Keratinocyte (primary cell): ENCODE measurements around the gene ATP5F1E. TPM values are rescaled to one million over a fixed set of nuclear protein-coding genes. Genes with fewer than 3 reads are reported as not detected.

Experiments used
- DNase-seq: peaks from one replicate; pipeline ENCODE4 v3.0.0-alpha.2; 2011; ENCODE audit warnings: low read depth, missing footprints, low spot score
- FAIRE-seq: peaks from 2 replicates; lab custom pipeline; 2011; peaks lifted over from hg19 to GRCh38; lab: Jason Lieb, UNC
- H2AFZ ChIP-seq: 2 replicates; pipeline ENCODE4 v1.6.0; 2012; ENCODE audit warnings: low read length, control low read depth, inconsistent platforms; ENCODE audit not compliant: control insufficient read depth
- H3K27ac ChIP-seq: 2 replicates; pipeline ENCODE4 v1.5.1; 2011; ENCODE audit warnings: low read length; ENCODE audit not compliant: control insufficient read depth, insufficient read depth
- H3K27me3 ChIP-seq: 3 replicates; pipeline ENCODE4 v1.6.0; 2011; ENCODE audit warnings: low read length; ENCODE audit not compliant: control insufficient read depth, insufficient read depth; ENCODE audit errors: extremely low read depth
- H3K36me3 ChIP-seq, 2 experiments: 2 replicates in 1 of 2; 3 replicates in 1 of 2; pipeline ENCODE4 v1.5.1; 2011; ENCODE audit warnings: low read length in 2 of 2, mild to moderate bottlenecking in 1 of 2; ENCODE audit not compliant: control insufficient read depth in 2 of 2, insufficient read depth in 2 of 2; ENCODE audit errors: extremely low read depth in 1 of 2
- H3K4me1 ChIP-seq: 3 replicates; pipeline ENCODE4 v1.5.1; 2011; ENCODE audit warnings: low read length; ENCODE audit not compliant: control insufficient read depth, insufficient read depth; ENCODE audit errors: extremely low read depth
- H3K4me2 ChIP-seq: 3 replicates; pipeline ENCODE4 v1.6.0; 2011; ENCODE audit warnings: low read depth, low read length; ENCODE audit not compliant: control insufficient read depth, insufficient read depth; ENCODE audit errors: extremely low read depth
- H3K4me3 ChIP-seq, 3 experiments: fragments of 200-600 bp in 1 of 3; sonication (generic) in 1 of 3; 2 replicates in 2 of 3; 3 replicates in 1 of 3; pipeline ENCODE4 v1.5.1; 2011 to 2016; ENCODE audit warnings: low read length in 3 of 3, mild to moderate bottlenecking in 3 of 3, control low read depth in 2 of 3, inconsistent platforms in 1 of 3, low read depth in 1 of 3, mixed read lengths in 1 of 3, mixed run types in 1 of 3, moderate library complexity in 1 of 3; ENCODE audit not compliant: control insufficient read depth in 2 of 3, insufficient read depth in 2 of 3; ENCODE audit errors: extremely low read depth in 1 of 3
- H3K79me2 ChIP-seq: 2 replicates; pipeline ENCODE4 v1.6.0; 2012; ENCODE audit warnings: low read length; ENCODE audit not compliant: control insufficient read depth, insufficient read depth
- H3K9ac ChIP-seq: 3 replicates; pipeline ENCODE4 v1.6.0; 2011; ENCODE audit warnings: low read length; ENCODE audit not compliant: control insufficient read depth, insufficient read depth; ENCODE audit errors: extremely low read depth
- H3K9me1 ChIP-seq: 3 replicates; pipeline ENCODE4 v1.6.0; 2011; ENCODE audit warnings: low read length; ENCODE audit not compliant: control insufficient read depth, insufficient read depth; ENCODE audit errors: extremely low read depth
- H3K9me3 ChIP-seq: 2 replicates; pipeline ENCODE4 v1.5.1; 2012; ENCODE audit warnings: low read depth, low read length; ENCODE audit not compliant: control insufficient read depth
- H4K20me1 ChIP-seq: 3 replicates; pipeline ENCODE4 v1.6.0; 2011; ENCODE audit warnings: low read length; ENCODE audit not compliant: control insufficient read depth, insufficient read depth; ENCODE audit errors: extremely low read depth
- CTCF ChIP-seq, 3 experiments: IDR thresholded peaks in 1 of 3; conservative IDR thresholded peaks in 1 of 3; optimal IDR thresholded peaks in 1 of 3; 2 replicates in 2 of 3; 3 replicates in 1 of 3; pipeline versions ENCODE3 to v1.5.1; 2011; ENCODE audit warnings: low read length in 3 of 3, mild to moderate bottlenecking in 3 of 3, moderate library complexity in 2 of 3, control low read depth in 1 of 3, inconsistent platforms in 1 of 3; ENCODE audit not compliant: insufficient read depth in 2 of 3; ENCODE audit errors: extremely low read depth in 1 of 3
- EZH2 ChIP-seq: IDR thresholded peaks from one replicate; pipeline ENCODE4 v1.6.1; 2012; ENCODE audit warnings: inconsistent platforms, mild to moderate bottlenecking, low read length, moderate library complexity
- dilution Hi-C: fragments of 300-500 bp; cut with MboI; formaldehyde crosslinking; loops from one replicate; pipeline ENCODE4 v1.7.0; 2020; ENCODE audit warnings: low sequenced_read_pairs; ENCODE audit not compliant: extremely low pct_ligation_motif_present
- polyA plus RNA-seq, 5 experiments: library from polyadenylated mRNA; depleted of rRNA in 3 of 5; stranded (reverse) in 3 of 5; stranded (forward) in 1 of 5; unstranded in 1 of 5; fragments of >200 nt; gene quantifications; 1 replicate in 1 of 5; 2 replicates in 3 of 5; 3 replicates in 1 of 5; pipeline versions ENCODE4 v1.2.1 to v1.2.3, GENCODE V29; 2011 to 2012; ENCODE audit warnings: missing spikeins in 2 of 5, low read depth in 1 of 5, low replicate concordance in 1 of 5

Gene ATP5F1E
- polyA plus RNA-seq, 1 donor (not counting 4 experiments of a cell fraction or from before 2014, with no cell fraction given): 99.7 TPM

- Histone ChIP-seq H3K9ac (no peak overlapping the region), H3K9me1 (no peaks in the 10 kb centered on the region), H3K27me3 (no peaks in the 10 kb centered on the region), H3K36me3 (peaks cover 10 to 21% of the 10 kb centered on the region in 2 experiments), H3K4me3 (no peak overlapping the region), H4K20me1 (no peaks in the 10 kb centered on the region), H3K4me1 (peaks cover 14% of the 10 kb centered on the region), H2AFZ (no peak overlapping the region), H3K79me2 (peaks cover 16% of the 10 kb centered on the region), H3K4me2 (no peak overlapping the region), H3K9me3 (no peaks in the 10 kb centered on the region), H3K27ac (no peak overlapping the region)
- TF ChIP-seq EZH2: no peak
- no peak for TF ChIP-seq CTCF (optimal IDR thresholded peaks at IDR 0.05 in 1 of 3, IDR thresholded peaks at IDR 0.05 in 1 of 3, conservative IDR thresholded peaks at IDR 0.05 in 1 of 3; ENCODE audit: extremely low read depth in 1 of 3, insufficient read depth in 2 of 3, low read length in 3 of 3)
- dilution Hi-C loops: no loop called here
- no peak for DNase-seq
- no peak for FAIRE-seq
Measured at GRCh38 chr20:59004493-59004762, 27.7 kb downstream of the ATP5F1E start.

GRCh38 chr20:59003836-59004492 is 28.2 kb downstream of the ATP5F1E start:
- Histone ChIP-seq H4K20me1 (no peaks in the 10 kb centered on the region), H2AFZ (no peak overlapping the region), H3K4me1 (peaks cover 14% of the 10 kb centered on the region), H3K9me3 (no peaks in the 10 kb centered on the region), H3K79me2 (peaks cover 16% of the 10 kb centered on the region), H3K27me3 (no peaks in the 10 kb centered on the region), H3K4me2 (no peak overlapping the region), H3K9ac (no peak overlapping the region), H3K27ac (no peak overlapping the region), H3K9me1 (no peaks in the 10 kb centered on the region), H3K4me3 (no peak overlapping the region), H3K36me3 (peaks cover 13 to 24% of the 10 kb centered on the region in 2 experiments)
- TF ChIP-seq EZH2: no peak
- no peak for TF ChIP-seq CTCF (optimal IDR thresholded peaks at IDR 0.05 in 1 of 3, IDR thresholded peaks at IDR 0.05 in 1 of 3, conservative IDR thresholded peaks at IDR 0.05 in 1 of 3; ENCODE audit: extremely low read depth in 1 of 3, insufficient read depth in 2 of 3, low read length in 3 of 3)
- no peak for DNase-seq
- FAIRE-seq: no peak
- dilution Hi-C loops: no loop called here
